GM10248 (cell line): ENCODE measurements around the gene COL10A1.

Source experiments
- CTCF ChIA-PET: fragments of 300-600 bp; sonication (Branson Sonifier 250); formaldehyde crosslinking; extraction: SDS; loops from one replicate; lab custom pipeline; 2021; ENCODE audit warnings: antibody characterized with exemption; lab: Yijun Ruan, JAX
- POLR2A ChIA-PET: fragments of 350-650 bp; sonication (Branson Sonifier 250); formaldehyde crosslinking; extraction: SDS; loops from one replicate; lab custom pipeline; 2020; ENCODE audit warnings: antibody characterized with exemption; lab: Yijun Ruan, JAX
- DNase-seq: peaks from one replicate; pipeline ENCODE4 v3.0.0; 2012; ENCODE audit errors: extremely low spot score
- TF ChIP-seq, protein P1 (sequence below): IDR thresholded peaks from 2 replicates; pipeline ENCODE4 v1.5.1; 2012; ENCODE audit warnings: mild to moderate bottlenecking, low read depth; ENCODE audit errors: extremely low read depth, missing control alignments, control extremely low read depth

The COL10A1 gene

DNA sequence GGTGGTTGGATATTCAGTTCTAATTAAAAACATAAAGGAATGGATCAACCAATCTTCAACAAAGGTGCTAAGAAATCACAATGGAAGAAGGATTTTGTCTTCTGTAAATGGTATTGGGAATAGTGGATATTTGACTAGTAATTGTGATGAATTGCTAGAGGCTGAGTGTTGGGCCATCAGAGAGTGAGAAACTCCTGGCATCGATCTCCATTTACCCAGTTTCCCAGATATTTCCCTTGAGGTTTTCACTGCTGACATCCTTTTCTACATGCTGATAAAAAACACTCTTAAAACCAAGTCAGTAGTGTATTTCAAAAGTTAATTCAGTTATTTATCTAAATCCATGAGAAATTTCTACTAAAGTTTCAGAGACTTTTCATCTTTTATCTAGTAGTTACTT lies 40.4 kb upstream of the COL10A1 start:
- CTCF ChIA-PET: no interaction called here
- no peak for DNase-seq
- TF ChIP-seq, protein P1, sequence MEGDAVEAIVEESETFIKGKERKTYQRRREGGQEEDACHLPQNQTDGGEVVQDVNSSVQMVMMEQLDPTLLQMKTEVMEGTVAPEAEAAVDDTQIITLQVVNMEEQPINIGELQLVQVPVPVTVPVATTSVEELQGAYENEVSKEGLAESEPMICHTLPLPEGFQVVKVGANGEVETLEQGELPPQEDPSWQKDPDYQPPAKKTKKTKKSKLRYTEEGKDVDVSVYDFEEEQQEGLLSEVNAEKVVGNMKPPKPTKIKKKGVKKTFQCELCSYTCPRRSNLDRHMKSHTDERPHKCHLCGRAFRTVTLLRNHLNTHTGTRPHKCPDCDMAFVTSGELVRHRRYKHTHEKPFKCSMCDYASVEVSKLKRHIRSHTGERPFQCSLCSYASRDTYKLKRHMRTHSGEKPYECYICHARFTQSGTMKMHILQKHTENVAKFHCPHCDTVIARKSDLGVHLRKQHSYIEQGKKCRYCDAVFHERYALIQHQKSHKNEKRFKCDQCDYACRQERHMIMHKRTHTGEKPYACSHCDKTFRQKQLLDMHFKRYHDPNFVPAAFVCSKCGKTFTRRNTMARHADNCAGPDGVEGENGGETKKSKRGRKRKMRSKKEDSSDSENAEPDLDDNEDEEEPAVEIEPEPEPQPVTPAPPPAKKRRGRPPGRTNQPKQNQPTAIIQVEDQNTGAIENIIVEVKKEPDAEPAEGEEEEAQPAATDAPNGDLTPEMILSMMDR: no peak
- POLR2A ChIA-PET: no interaction called here

DNA sequence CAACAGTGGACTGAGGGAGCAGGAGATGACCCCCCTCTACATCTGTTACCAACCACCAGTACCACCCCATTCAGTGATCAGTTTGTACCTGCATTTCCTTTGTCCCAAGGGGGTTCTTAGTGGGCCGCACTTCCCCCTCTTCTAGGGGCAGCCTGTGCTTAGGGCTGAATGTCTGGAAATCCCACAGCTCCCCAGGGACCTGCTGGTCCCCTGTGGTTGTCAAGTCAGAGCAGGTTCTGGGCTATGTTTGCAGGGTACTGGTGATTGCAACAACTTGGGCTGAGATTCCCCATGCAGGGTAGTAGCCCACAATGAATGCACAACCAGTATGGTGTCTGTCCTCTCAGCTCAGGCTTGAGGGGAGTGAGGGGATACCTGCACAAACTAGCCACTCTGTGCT lies 39.7 kb upstream of the COL10A1 start:
- POLR2A ChIA-PET: no interaction called here
- TF ChIP-seq, protein P1: no peak
- no peak for DNase-seq
- CTCF ChIA-PET: no interaction called here

DNA sequence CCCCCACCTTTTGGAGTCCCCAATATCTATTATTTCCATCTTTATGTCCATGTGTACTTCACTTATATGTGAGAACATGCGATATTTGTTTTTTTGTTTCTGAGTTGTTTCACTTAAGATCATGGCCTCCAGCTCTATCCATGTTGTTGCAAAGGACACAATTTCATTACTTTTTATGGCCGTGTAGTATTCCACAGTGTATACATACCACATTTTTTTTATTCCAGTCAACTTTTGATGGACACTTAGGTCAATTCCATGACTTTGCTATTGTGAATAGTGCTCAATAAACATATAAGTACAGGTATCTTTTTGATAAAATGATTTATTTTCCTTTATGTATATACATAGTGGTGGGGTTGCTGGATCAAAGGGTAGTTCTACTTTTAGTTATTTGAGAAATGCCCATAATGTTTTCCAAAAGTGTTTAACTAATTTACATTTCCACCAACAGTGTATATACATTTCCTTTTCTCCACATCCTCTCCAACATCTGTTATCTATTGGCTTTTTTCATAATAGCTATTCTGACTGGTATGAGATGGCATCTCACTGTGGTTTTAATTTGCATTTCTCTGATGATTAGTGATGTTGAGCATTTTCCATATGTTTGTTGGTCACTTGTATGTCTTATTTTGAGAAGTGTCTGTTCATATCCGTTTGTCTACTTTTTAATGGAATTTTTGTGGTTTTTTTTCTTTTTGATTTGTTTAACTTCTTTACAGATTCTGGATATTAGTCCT lies 34.0 kb upstream of the COL10A1 start:
- DNase-seq: no peak
- ChIA-PET CTCF (interaction anchor here (1.6 kb wide), 1 partner anchor 11 kb away, joined by 4 read pairs; no protein-coding TSS in a partner anchor), POLR2A (no interaction called here)
- TF ChIP-seq, protein P1: no peak

DNA sequence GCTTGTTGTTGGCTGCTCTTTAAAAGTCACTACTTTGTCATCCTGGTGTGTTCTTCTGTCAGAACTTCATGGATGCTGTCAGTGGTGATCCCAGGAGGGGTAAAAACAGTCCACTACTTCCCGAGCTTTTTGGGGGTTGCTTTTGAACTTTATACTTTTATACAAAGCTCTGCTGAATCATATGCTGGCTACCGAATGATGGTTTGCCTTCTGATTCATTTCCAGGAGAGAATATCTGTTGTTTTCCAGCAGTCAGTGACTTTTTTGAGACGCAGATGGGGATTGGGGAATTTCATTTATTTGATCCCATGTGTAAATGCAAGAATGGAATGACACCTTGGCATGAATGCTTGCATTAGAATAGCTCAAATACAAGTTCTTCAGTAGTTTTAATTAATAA lies 32.7 kb upstream of the COL10A1 start:
- CTCF ChIA-PET: interaction anchor here (1.2 to 1.9 kb wide), 3 partner anchors 9 to 22 kb away, joined by 3 to 5 read pairs (median 4); no protein-coding TSS in a partner anchor
- TF ChIP-seq, protein P1: no peak
- POLR2A ChIA-PET: no interaction called here
- no peak for DNase-seq

DNA sequence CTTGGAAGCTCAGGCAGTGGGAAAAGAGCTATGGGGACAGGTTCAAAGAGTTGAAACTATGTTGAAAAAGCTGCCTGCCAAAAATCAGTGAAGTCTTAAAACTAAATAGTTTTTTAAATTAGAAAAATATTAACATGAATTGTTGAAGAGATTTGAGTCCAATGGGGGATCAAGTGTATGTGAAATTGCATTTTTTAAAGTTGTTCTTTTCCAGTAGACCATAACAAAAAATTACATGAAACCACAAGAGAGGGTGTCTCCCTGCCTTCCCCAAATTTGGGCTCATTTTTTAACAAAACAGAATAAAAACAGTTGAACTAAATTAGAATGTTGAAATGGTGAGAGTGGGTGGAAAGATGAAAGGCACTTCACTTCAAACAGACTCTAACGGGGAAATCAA lies 31.5 kb upstream of the COL10A1 start:
- DNase-seq: no peak
- ChIA-PET CTCF (interaction anchor here (1.2 to 1.9 kb wide), 2 partner anchors 14 to 20 kb away, joined by 3 to 5 read pairs; no protein-coding TSS in a partner anchor), POLR2A (no interaction called here)
- TF ChIP-seq, protein P1: no peak

DNA sequence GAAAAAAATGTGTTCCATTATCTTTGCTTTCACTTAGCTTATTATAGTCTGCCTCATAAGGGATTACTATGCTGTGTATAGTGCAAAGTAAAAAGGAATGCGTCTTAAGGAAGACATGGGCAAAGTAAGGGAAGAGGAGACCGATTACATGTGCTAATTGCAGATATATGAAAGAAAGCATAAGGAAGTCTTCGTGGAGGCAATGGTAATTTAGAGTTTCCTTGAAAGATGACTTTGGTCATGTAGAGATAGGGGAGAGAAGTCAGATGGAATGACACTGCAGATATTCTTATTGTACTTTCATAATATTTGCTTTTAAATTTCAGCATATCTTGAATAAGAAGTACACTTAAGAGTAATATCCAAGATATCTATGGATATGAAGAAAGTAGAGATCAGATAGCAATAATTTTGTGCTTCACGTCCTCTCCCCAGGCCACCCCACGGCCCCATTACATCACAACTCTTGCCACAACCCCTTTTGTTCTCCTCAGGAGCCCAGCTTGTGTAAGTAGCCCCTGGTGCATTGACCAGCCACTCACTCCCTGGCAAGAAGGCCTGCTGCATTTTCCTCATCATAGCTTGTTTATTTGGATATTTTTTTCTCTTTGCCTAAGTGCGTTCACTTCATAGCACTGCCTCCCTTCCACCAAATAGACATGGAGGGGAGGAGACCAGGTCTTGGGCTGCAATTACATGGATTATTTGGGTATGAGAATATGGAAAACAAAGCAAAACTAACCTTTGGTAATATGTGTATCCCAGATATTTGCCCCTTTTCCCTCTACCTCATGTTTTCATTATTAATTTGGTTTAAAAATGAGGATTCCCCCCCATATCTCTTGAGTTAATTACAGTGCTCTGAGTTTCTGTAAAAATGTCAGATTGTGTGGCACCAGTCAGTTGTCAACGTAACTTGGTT lies 30.7 kb upstream of the COL10A1 start:
- ChIA-PET POLR2A (no interaction called here), CTCF (interaction anchor here (1.7 kb wide), 1 partner anchor 12 kb away, joined by 7 read pairs; no protein-coding TSS in a partner anchor)
- no peak for DNase-seq
- TF ChIP-seq, protein P1: no peak
